GM23248 (cell line): ENCODE data around the gene MUC15. TPM values are rescaled to one million over a fixed set of nuclear protein-coding genes. Genes with fewer than 3 reads are reported as not detected.

ENCODE experiments used
- DNase-seq: peaks from one replicate; pipeline ENCODE4 v3.0.0-alpha.2; 2015
- H2AFZ ChIP-seq: fragments of 200-600 bp; sonication (generic); 2 replicates; pipeline ENCODE4 v1.6.1; 2016; ENCODE audit warnings: antibody characterized with exemption
- H3F3A ChIP-seq: fragments of 200-600 bp; sonication (generic); 2 replicates; pipeline ENCODE4 v1.6.1; 2016; ENCODE audit warnings: mild to moderate bottlenecking, antibody characterized with exemption, mixed run types; ENCODE audit not compliant: insufficient read depth
- H3K27ac ChIP-seq: fragments of 200-600 bp; sonication (generic); 2 replicates; pipeline ENCODE4 v1.5.1; 2016; ENCODE audit warnings: mild to moderate bottlenecking
- H3K27me3 ChIP-seq: fragments of 200-600 bp; sonication (generic); replicated peaks from 2 replicates; pipeline ENCODE4 v1.6.1; 2016; ENCODE audit warnings: mild to moderate bottlenecking; ENCODE audit not compliant: insufficient read depth
- H3K36me3 ChIP-seq: fragments of 200-600 bp; sonication (generic); 2 replicates; pipeline ENCODE4 v1.6.1; 2016; ENCODE audit warnings: low read depth, mild to moderate bottlenecking
- H3K4me1 ChIP-seq: fragments of 200-600 bp; sonication (generic); 2 replicates; pipeline ENCODE4 v1.6.1; 2016; ENCODE audit warnings: mild to moderate bottlenecking; ENCODE audit not compliant: insufficient read depth
- H3K4me2 ChIP-seq: fragments of 200-600 bp; sonication (generic); one replicate; pipeline ENCODE4 v1.6.1; 2016; ENCODE audit warnings: mild to moderate bottlenecking; ENCODE audit not compliant: unreplicated experiment
- H3K4me3 ChIP-seq: fragments of 200-600 bp; sonication (generic); 2 replicates; pipeline ENCODE4 v1.5.1; 2016; ENCODE audit warnings: mild to moderate bottlenecking
- H3K79me2 ChIP-seq: fragments of 200-600 bp; sonication (generic); 2 replicates; pipeline ENCODE4 v1.6.1; 2016; ENCODE audit warnings: mild to moderate bottlenecking; ENCODE audit not compliant: insufficient read depth
- H3K9ac ChIP-seq: fragments of 200-600 bp; sonication (generic); 2 replicates; pipeline ENCODE4 v1.6.1; 2016; ENCODE audit warnings: mild to moderate bottlenecking
- H3K9me2 ChIP-seq: fragments of 200-600 bp; sonication (generic); 2 replicates; pipeline ENCODE4 v1.6.1; 2016; ENCODE audit warnings: mixed run types, mild to moderate bottlenecking, moderate library complexity; ENCODE audit not compliant: insufficient read depth
- H3K9me3 ChIP-seq: fragments of 200-600 bp; sonication (generic); one replicate; pipeline ENCODE4 v1.6.1; 2017; ENCODE audit warnings: low read depth
- H4K20me1 ChIP-seq: fragments of 200-600 bp; sonication (generic); 2 replicates; pipeline ENCODE4 v1.6.0; 2016; ENCODE audit not compliant: insufficient read depth
- EZH2 ChIP-seq: fragments of 200-600 bp; sonication (generic); IDR thresholded peaks from 2 replicates; pipeline ENCODE4 v1.6.1; 2018; ENCODE audit warnings: antibody characterized with exemption, mild to moderate bottlenecking; ENCODE audit not compliant: insufficient read depth, poor library complexity, severe bottlenecking
- EZH2phosphoT487 ChIP-seq: fragments of 200-600 bp; sonication (generic); IDR thresholded peaks from 2 replicates; pipeline ENCODE4 v1.6.1; 2018; ENCODE audit warnings: antibody characterized with exemption, moderate library complexity, mild to moderate bottlenecking, low read depth; ENCODE audit not compliant: insufficient read depth
- WGBS, 2 experiments: methylation state at CpG; one replicate each; pipeline ENCODE4 v1.1.6; 2015 to 2017; ENCODE audit warnings: low lambda C conversion rate in 2 of 2, low coverage in 1 of 2; ENCODE audit errors: missing lambda C conversion rate in 2 of 2; 5-methylcytosine and 5-hydroxymethylcytosine counted together
- in situ Hi-C: fragments of 300-500 bp; cut with MboI; formaldehyde crosslinking; loops from 2 replicates; pipeline ENCODE4 v1.15.0; 2020
- polyA plus RNA-seq: library from polyadenylated mRNA; unstranded; fragments of >200 nt; fragmentation: Nextera tagmentation; extraction: Ambion mirVana; gene quantifications from 2 replicates; pipeline ENCODE4 v1.2.1, GENCODE V29; 2016
- total RNA-seq: library from RNA; depleted of rRNA; stranded (reverse); fragments of >200 nt; shearing (Covaris generic); gene quantifications from 2 replicates; pipeline ENCODE4 v1.2.3, GENCODE V29; 2014

The MUC15 gene
- total and polyA plus RNA-seq, 2 experiments from 2014 or later, result 0.06 TPM; not detected in 1

DNA sequence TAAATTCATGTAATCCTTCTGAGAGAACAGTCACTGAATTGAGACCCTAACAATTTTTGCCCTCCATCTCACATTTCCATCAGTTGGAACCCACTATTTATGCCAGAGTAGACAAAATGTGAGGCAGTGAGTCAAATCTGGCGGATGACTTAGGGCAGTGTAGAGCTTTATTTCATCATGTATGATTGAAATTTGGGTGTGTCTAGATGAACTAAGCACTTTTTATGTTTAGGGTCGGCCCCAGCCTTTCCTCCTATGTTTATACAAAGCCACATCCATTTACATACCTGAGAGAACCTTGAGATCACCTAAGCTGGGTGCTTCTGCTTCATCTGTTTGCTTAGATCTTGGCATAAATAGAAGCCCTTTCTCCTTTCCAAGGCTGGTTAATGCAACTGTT is 15.0 kb upstream of the MUC15 start:
- Histone ChIP-seq H3K27ac (no peak overlapping the region), H3K9me2 (no peaks in the 10 kb centered on the region), H3K4me2 (no peak overlapping the region), H3K9me3 (no peaks in the 10 kb centered on the region), H4K20me1 (no peaks in the 10 kb centered on the region), H3K9ac (no peak overlapping the region), H3K36me3 (no peaks in the 10 kb centered on the region), H2AFZ (no peak overlapping the region), H3K4me1 (no peaks in the 10 kb centered on the region), H3K79me2 (no peaks in the 10 kb centered on the region), H3K27me3 (no peaks in the 10 kb centered on the region), H3K4me3 (no peak overlapping the region), H3F3A (no peaks in the 10 kb centered on the region)
- no peak for TF ChIP-seq EZH2
- TF ChIP-seq EZH2phosphoT487, result no peak
- 80 to 87% methylated on average over 2 of the region's 2 CpGs for WGBS, 2 experiments
- no peak for DNase-seq
- in situ Hi-C loops, result no loop called here

DNA sequence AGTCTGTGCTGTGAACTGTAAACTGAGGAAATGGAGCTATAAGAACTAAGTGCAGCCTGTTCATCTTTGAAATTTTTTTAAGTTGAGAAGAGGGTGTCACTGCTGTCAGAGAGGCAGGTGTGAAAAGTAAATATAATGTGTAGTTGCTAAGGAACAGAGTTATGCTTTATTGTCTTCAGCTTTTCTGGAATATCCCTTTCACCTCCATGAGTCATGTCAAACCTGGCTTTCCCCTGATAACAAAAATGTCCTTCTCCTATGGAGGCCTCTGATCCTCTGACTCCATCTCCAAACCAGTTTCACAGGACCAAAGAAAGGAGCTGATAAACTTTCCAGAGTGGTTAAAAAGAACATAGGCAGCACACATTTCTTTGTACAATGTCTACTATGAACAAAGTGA is 12.8 kb upstream of the MUC15 start:
- Histone ChIP-seq H3K79me2 (no peaks in the 10 kb centered on the region), H3K27me3 (no peaks in the 10 kb centered on the region), H3K27ac (no peak overlapping the region), H3K4me2 (no peak overlapping the region), H3F3A (peaks cover 11% of the 10 kb centered on the region), H3K4me3 (no peak overlapping the region), H2AFZ (no peak overlapping the region), H4K20me1 (no peaks in the 10 kb centered on the region), H3K9me3 (no peaks in the 10 kb centered on the region), H3K4me1 (peaks cover 15% of the 10 kb centered on the region), H3K9me2 (no peaks in the 10 kb centered on the region), H3K36me3 (no peaks in the 10 kb centered on the region), H3K9ac (no peak overlapping the region)
- TF ChIP-seq EZH2, result no peak
- TF ChIP-seq EZH2phosphoT487, result no peak
- in situ Hi-C loops, result no loop called here
- DNase-seq, result no peak

DNA sequence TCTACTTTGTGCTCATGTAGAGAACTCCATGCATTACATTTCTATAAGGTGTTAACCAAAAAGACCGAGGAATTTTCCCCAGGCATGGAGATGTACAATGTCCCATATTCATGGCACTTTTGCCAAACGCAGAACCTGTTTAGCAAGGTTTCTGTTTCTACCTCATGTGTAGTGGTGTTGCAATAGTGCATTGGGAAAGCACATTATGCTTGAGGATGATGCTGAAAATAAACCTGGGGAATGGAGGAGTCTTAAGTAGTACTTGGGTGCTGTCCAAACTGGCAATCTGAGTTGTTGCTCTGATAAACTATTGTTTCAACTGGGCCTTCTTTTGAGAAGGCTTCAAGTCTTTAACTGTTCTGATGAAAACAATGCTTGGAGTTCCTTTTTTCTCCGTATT is 11.5 kb upstream of the MUC15 start:
- peak; percentile 10 for DNase-seq
- Histone ChIP-seq H3K27ac (no peak overlapping the region), H3K27me3 (no peaks in the 10 kb centered on the region), H3K9ac (no peak overlapping the region), H3K9me3 (no peaks in the 10 kb centered on the region), H2AFZ (no peak overlapping the region), H3K4me3 (no peak overlapping the region), H3K79me2 (no peaks in the 10 kb centered on the region), H3K4me2 (no peak overlapping the region), H4K20me1 (no peaks in the 10 kb centered on the region), H3K36me3 (no peaks in the 10 kb centered on the region), H3F3A (peaks cover 23% of the 10 kb centered on the region), H3K4me1 (peaks cover 27% of the 10 kb centered on the region), H3K9me2 (no peaks in the 10 kb centered on the region)
- WGBS, 2 experiments, result 71 to 86% methylated on average over 3 of the region's 3 CpGs
- no peak for TF ChIP-seq EZH2phosphoT487
- TF ChIP-seq EZH2, result no peak
- in situ Hi-C loops, result no loop called here

DNA sequence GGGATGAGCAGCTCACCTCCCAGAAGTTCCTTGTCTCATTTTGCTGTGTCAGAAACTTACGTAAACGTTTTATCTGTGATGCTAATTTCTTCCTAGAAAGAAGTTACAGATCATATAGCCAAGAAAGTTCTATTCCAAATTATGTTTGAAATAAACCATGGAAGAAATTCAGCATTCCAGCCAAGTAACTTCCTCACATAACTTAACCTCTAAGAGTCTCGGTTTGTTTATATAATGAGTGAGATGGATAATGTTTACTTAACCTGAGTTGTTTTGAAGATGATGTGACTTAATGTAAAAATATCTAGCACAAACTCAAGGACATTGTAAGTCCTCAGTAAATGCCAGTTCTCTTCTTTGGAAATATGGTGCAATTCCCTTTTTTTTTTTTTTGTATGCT is 8.9 kb upstream of the MUC15 start:
- Histone ChIP-seq H3K27ac (no peak overlapping the region), H3K79me2 (no peaks in the 10 kb centered on the region), H3K9me3 (no peaks in the 10 kb centered on the region), H3K4me3 (no peak overlapping the region), H3K27me3 (no peaks in the 10 kb centered on the region), H3K4me2 (peak overlapping the region; percentile 30), H4K20me1 (no peaks in the 10 kb centered on the region), H3K9ac (no peak overlapping the region), H3F3A (peaks cover 23% of the 10 kb centered on the region), H3K36me3 (no peaks in the 10 kb centered on the region), H2AFZ (no peak overlapping the region), H3K9me2 (no peaks in the 10 kb centered on the region), H3K4me1 (peaks cover 27% of the 10 kb centered on the region)
- 12 to 25% methylated on average over 3 of the region's 3 CpGs for WGBS, 2 experiments
- DNase-seq, result peak; percentile 20
- no peak for TF ChIP-seq EZH2
- no peak for TF ChIP-seq EZH2phosphoT487
- in situ Hi-C loops, result no loop called here

DNA sequence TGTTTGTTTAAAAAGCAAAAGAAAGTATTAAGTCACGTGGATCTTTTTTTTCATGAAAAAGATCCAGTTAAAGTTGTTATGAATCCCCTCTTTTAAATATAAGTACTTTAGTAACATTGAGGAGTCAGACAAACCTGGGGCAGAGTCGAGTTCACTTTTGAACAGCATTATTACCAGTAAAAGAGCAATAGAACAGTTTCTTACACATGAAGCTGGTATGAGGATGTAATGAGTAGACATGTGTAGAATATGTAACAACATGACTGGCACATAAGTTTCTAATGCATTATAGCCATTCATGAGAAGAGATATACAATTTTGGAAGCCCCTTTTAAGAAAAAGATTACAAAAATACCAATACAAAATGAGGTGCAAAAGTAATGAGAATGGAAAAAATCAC is 7.6 kb upstream of the MUC15 start:
- H3K9me3 ChIP-seq, result no peaks in the 10 kb centered on the region
- peak; percentile 28 for DNase-seq
- no peaks in the 10 kb centered on the region for H3K9me2 ChIP-seq
- 45 to 58% methylated on average over 2 of the region's 2 CpGs for WGBS, 2 experiments
- H3K4me2 ChIP-seq, result peak overlapping the region; percentile 52
- no peak overlapping the region for H2AFZ ChIP-seq
- 0 out of 2 replicates have a peak overlapping the region, but pooled peaks have one; percentile 8 for H3K4me3 ChIP-seq
- no peaks in the 10 kb centered on the region for H3K79me2 ChIP-seq
- in situ Hi-C loops, result no loop called here
- peaks cover 27% of the 10 kb centered on the region for H3K4me1 ChIP-seq
- no peaks in the 10 kb centered on the region for H3K27me3 ChIP-seq
- H3K9ac ChIP-seq, result no peak overlapping the region
- H4K20me1 ChIP-seq, result no peaks in the 10 kb centered on the region
- TF ChIP-seq EZH2phosphoT487, result no peak
- TF ChIP-seq EZH2, result no peak
- H3K27ac ChIP-seq, result peak overlapping the region; percentile 13; the same call in 1 of the 2 replicates
- H3F3A ChIP-seq, result peaks cover 23% of the 10 kb centered on the region
- H3K36me3 ChIP-seq, result no peaks in the 10 kb centered on the region
